Measurements from ENCODE around the gene PPP1R12A.
A peak's percentile ranks its signal among the peaks of the same experiment; 100 is the strongest.

PPP1R12A gene

DNA sequence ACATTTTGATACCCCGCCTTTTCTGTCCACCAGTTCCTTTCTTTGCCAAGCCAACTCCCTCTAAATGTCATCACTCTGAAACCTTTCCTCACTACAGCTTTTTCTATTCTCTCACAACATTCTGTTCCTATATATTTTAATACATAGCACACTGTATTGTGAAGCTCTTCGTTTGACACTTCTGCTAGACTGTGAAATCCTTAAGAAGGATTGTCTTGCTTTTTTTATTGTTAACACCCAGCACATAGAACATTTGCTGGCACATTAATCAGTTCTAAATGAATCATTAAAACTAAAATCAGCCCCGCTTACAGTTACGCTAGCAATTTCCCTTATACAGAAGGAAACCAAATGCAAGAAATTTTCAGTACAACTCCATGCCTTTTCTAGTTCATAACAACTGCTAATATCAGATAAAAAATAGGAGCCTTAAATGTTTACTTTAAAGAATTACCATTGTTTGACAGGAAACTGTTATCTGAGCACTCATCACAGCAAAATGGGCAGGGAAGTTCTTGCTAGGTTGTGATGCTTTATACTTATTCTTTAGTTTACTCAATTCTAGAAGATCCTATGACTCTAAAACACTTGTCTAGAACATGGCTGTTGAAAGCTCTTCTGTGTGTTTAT is 93.5 kb downstream of the PPP1R12A start:
- DNase-seq (ENCODE audit: low read depth), result no peak

DNA sequence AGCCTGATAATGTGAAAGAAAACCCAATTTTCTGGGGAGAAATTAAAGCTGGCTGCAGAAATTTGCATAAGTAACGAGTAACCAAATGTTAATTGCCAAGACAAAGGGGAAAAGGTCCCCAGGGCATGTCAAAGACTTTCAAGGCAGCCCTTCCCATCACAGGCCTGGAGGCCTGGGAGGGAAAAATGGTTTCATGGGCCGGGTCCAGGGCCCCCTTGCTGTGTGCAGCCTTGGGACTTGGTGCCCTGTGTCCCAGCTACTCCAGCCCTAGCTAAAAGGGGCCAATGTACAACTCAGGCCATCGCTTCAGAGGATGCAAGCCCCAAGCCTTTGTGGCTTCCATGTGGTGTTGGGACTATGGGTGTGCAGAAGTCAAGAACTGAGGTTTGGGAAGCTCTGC is 96.5 kb downstream of the PPP1R12A start:
- no peak for DNase-seq (ENCODE audit: low read depth)

DNA sequence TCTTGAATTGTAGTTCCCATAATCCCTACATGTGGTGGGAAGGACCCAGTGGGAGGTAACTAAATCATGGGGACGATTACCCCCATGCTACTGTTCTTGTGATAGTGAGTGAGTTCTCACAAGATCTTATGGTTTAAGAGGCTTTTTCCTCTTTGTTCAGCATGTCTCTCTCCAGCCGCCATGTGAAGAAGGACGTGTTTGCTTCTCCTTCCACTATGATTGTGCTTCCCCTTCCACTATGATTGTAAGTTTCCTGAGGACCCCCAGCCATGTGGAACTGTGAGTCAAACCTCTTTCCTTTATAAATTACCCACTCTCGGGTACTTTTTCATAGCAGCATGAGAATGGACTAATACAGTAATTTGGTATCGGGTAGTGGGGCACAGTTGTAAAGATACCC is 97.3 kb downstream of the PPP1R12A start:
- DNase-seq (ENCODE audit: low read depth), result no peak

DNA sequence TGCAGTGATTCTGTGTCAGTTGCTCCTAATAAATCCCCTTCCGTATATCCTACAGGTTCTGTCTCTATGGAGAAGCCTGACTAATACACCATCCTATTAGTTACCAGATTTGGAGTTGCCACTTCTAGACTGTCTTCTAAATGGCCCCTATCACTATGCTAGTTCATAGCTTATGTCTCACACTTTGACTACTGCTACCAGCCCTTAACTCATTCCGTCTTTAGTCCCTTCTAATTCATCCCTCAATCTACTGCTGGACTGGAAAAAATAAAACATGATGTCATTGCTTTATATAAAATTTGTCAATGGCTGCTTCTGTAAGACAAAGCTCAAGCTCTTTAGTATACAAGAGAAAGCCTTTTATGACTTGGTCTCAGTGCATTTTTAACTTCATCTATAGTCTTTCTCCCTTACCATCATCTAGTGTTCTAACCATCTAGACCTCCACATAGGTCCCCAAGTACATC is 99.5 kb downstream of the PPP1R12A start:
- no peak for DNase-seq (ENCODE audit: low read depth)

DNA sequence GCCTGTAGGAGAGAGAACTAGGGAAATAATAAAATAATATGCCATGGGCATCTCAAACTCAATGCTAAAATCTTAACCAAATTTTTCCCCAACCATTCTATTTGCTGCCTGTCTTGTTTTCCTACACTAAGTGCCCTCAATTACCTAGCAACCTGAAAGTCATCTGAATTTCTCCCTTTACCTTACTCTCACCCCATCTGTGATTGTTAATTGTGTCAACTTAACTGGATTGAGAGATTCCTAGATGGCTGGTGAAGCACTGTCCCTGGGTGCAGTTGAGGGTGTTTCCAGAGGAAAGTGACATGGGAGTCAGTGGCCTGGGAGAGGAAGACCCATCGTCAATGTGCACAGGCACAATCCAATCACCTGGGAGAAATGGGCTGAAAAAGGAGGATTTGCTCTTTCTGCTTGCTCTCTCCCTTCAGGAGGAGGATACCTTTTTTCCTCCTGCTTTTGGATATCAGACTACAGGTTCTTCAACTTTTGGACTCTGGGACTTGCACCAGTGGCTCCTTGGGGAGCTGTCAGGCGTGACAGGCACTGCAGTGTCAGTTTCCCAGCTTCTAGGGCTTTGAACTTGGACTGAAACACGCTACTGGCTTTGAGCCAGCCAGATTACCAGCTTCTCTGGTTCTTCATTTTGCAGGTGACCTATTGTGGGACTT is 100.1 kb downstream of the PPP1R12A start:
- DNase-seq (ENCODE audit: low read depth), result no peak

DNA sequence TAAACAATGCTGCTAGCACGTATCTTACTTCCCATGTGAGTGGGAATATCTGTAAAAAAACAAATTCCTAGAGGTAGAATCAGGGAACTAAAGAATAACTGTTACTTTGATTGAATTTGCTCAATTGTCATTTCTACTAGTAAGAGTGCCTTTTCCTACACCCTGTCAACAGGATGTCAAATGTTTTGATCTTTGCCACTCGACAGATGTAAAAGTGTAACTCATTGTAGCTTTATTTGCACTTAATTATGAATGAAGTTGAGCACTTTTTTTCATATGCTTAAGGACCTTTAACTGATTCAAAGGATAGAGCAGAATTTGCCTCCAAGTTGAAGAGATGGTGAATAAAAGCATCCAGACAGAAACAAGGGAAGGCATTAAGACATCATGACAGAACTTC is 104.5 kb downstream of the PPP1R12A start:
- DNase-seq (ENCODE audit: low read depth), result no peak

DNA sequence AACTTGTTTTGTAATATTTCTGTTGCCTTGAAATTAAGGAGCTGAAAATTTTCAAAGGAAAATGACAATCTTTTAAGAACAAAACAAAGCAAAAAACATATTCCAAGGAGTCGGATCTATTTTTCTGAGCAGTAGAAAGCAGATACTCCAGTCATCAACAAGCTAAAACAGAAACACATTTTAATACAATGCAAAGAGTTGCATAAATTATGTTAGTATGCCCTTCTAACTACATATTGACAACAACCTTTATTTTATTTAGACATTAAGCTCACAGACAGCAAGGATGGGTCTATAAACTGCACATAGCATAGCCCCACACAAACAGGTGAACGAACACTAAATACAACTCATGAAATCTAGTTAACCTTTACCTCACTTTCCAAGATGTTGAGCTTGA is 106.0 kb downstream of the PPP1R12A start:
- no peak for DNase-seq (ENCODE audit: low read depth)

DNA sequence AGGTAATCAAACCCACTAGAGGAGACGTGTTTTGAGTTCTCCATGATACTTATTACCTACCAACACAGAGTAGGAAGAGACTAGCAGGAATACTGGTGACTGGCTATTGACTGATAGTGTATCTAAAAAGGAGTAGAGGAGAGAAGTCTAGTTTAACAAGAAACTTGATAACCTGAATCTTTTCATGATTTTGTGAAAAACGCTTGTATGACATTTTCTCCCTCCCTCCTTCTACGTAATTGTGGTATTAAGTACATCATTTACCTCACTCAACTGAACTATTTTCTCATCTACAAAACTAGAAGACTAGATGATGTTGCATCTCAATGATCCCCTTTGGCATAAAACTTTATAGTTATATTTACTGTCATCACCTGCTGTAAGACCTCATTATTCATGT is 107.4 kb downstream of the PPP1R12A start:
- DNase-seq (ENCODE audit: low read depth), result no peak

DNA sequence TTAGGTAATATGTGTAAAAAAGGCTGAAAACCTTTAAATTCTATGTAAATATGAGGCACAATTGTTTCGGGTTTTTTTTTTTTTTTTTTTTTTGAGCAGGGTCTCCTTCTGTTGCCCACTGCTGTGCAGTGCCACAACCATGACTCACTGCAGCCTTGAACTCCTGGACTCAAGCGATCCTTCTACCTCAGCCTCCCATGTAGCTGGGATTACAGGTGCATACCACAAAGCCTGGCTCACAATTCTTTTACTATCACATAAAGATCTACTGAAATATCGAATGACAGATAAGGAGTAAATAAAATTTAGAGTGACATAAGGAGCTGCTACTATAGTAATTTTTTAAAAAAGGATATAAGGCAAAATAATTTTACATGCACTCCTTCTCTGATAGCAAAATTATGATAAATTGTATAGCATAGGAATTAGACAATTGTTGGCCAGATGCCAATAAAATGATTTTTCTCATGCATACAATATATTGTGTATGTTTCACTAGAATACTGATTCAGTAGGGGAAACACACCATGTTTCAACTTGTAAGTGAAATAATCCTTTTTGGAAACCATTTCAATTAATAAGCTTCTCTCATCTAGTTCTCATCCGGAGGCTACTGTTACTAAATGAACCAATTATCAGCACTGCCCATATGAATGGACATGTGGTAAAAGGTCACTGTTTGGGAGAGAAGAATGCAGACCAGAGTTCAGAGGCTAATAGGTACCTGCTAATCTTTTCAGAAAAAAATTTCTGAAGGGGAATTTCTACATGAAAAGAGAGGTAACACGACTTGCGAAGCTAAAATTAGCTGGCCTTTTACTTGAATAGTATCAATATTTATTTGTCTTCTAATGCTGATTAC is 108.4 kb downstream of the PPP1R12A start:
- DNase-seq (ENCODE audit: low read depth), result no peak

DNA sequence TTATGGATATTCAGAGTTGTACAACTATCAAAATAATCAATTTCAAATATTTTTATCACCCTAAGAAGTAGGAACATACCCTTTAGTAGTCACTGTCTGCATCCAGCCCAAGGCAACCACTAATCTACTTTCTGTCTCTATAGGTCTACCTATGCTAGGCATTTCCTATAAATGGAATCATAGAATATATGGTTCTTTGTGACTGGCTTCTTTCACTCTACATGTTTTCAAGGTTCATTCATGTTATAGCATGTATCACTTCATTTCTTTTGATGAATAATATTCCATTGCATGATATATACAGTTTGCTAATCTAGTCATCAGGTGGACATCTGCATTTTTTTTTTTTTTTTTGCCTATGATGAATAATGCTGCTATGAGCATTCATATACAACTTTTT is 112.4 kb downstream of the PPP1R12A start:
- DNase-seq (ENCODE audit: low read depth), result no peak

DNA sequence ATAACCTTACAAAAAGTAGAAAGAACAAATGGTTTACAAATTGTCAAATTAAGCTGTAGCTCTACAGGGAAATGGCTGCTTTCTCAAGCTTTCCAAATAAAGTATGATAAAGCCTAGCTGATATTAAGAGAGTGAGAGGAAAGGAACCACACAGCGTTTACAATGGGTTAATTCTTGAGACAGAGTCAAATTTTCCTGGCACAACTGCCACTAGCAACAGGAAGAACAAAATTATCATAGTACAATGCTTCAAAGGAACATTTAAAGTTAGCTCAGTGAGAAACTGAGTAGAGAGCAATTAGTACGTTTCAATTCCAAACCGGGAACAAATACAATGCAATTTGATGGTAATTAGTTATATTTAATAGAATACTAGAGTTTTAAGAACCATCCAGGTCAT is 116.0 kb downstream of the PPP1R12A start:
- no peak for DNase-seq (ENCODE audit: low read depth)

DNA sequence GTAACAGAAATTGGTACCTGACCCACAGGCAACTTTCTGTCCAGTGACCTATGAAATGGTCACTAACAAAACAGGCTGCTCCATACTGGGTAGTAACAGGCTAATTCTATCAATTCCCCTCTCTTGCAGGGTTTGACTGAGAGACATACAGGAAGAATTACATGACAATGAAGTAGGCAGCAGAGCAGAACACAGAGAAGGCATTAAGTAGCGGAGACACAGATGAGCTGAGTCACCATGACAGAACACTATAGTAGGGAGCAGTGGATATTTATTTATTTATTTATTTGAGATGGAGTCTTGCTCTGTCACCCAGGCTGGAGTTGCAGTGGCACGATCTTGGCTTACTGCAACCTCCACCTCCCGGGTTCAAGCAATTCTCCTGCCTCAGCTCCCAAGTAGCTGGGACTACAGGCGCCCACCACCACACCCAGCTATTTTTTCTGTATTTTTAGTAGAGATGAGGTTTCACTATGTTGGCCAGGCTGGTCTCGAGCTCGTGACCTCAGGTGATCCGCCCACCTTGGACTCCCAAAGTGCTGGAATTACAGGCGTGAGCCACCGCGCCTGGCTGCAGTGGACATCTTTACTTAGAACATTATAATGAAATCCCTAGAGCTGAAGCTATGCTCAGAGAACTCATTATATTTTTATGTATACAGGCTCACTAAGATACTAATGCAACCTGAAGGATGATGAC is 150.4 kb downstream of the PPP1R12A start:
- DNase-seq (ENCODE audit: low read depth), result peak; percentile 70

DNA sequence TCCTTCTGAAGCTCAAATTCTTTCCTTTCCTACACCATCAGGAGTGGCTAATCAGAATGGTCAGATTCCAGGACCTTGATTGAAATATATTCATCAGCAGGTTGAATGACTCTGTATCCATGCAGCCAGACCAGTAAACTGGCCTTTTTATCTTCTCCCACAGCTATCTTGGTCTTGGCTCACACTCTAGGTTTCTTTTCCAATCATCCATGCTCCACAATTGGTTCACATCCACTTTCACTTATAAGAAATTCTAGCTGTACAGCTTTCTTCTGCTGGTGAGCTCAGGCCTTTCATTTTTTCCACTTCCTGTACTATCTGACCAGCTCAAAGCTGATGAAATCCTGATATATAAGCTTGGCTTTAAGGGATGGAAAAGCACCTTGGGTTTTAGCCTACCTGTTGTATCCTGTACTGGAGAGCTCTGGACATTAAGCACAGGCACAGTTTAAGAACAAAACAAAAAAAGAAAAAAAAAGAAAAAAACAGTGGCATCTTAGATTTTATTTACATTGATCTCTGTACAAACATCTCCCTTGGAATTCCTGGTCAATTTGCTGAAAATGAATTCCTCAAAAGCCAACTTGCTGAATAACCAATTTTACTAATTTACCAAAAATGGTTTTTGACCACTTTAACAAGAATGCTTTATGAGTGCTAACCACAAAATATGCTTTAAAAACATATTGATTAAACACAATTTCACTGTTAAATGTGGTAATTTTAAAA is 152.6 kb downstream of the PPP1R12A start:
- DNase-seq (ENCODE audit: low read depth), result no peak

DNA sequence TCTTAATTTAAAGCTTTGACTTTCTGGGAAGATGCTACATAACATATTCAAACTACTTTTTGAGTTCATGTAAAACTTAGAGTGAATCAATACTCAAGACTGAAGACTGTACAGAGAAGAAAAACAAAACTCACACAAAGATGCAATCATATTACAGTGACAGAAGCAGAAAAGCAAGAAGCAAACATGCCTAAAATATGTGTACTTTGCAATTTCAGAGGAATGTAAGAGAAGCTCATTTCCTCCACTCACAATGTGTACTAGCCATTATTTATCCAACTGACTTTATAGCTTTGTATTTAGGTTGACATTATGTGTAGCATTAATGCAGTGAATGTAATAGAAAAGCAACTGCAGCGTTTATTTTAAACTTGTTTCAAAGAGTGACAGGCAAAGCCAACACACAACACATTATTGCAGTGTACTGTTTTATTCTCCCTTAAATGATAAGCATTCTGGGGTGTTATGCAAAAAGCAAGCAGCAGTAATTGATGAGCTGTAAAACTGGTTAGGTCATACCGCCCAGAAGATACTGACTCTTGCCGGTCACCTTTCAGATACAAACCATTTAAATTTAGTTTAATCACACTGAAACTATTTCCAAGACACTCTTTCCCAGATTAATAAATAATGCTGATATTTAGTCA is 156.0 kb downstream of the PPP1R12A start:
- no peak for DNase-seq (ENCODE audit: low read depth)

DNA sequence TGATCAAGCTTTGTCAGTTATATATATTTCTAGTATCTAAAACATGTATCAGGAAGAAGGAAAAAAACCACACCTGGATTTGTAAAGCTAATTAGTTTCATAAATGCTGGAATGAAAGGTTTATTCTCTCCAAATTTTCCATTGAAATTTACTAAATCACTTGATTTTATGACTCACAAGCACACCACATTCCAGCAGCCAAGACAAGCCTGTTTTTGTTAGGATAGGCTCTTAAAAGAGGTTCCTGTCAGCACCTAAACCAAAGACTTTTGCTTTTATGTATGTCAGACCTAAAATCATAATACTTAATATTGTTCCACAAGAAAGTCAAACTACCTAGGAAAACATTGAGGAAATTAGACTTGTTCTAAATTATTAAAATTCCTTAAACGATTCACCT is 158.8 kb downstream of the PPP1R12A start:
- peak; percentile 48 for DNase-seq (ENCODE audit: low read depth)

DNA sequence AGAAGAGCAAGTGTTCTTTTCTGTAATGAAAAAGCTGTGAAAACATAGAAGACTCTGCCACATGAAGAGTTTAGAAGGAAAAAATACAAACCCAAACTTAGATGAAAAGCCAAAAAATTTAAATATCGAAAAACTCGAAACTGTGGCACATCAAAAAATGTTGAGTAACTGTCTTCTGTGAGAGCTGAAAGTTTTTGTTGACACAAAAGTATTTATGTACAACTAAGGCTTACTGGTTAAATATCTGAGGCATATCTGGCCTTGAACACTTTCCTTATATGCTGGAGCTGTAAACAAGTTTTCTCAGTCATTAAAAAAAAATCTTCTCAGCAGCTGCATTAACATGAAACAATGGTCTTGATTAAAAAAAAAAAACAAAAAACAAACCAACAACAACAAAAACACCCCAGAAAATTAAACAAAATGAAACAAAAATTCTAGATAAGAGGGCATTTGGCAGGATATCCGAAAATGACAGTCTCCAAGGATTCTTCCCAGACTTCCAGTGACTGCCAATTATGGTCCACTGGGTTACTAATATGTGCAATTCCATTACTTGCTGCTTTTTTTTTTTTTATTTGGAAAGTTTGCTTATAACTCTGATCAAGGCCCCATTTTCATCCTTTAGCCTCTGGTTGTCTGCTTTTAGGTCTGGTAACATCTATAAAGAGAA is 159.4 kb downstream of the PPP1R12A start:
- DNase-seq (ENCODE audit: low read depth), result no peak

DNA sequence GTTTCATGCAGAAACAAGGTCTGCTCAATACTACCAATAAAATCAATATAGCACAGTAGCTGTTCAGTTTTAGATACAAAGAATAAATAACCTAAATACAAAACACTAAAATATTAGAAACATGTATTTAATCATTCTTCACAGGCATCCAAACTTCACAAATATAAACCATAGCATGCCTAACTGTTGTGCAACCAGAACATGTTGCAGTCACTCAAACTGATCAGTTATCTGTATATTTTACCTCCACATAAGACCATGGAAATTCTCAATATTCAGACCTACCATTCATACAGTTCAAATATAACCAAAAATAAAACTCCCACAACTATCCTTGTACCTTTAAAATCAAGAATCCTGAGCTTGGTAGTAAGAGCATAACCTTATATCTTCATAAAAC is 161.0 kb downstream of the PPP1R12A start:
- DNase-seq (ENCODE audit: low read depth), result no peak

DNA sequence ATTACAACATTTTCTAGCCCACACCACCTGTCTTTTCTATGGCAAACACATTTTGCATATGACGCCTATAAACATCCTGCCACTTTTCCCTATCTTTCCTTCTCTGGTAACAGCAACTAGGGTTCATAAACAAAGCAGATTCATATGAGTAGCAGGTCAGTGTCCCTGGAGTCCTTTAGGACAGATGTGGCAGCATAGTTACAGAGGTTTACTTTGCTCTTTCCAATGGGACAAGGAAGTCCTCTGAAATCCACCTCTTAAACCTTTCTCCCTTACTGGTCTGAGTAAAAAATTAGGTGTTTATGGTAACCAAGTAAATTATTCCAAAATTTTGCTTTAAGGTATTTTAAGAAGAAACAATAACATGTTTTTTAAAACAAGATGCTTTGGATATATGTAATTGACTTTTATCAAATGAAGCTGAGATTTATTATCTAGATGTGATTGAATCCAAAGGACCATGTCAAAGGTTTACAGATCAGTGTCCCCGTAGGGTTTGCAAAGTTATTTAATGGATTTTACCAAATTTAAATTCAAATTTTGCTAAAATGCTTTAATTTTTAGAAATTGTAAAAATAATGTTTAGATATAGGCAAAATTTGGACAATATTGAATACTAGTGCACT is 164.9 kb downstream of the PPP1R12A start:
- no peak for DNase-seq (ENCODE audit: low read depth)

DNA sequence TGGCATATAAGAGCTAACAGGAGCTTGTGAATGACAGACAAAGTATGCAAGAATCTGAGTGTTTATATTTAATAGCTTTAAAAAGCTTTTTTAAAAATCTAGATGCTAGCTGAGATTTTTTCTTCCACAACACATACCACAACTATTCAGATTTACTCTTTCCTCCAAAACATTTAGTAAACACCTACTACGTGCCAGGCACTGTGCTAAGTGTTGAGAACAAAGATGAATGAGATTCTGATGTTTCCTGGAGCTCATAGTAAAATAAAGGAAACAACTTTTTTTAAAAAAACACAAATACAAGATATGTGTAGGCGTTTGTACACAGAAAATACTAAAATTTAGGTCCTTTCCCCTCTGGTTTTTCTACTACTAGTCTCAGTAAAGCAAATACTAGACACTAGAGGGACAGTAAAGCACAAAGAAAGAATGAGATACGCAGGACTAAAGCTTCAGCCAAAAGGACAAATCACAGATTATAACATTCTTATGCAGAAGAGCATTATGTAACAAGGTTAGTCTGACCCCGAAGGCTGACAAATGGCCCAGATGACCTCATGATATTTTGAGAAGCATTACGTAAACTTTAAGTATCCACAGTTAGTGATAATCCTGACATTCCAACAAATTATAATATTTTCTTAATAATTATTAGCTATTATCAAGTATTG is 165.6 kb downstream of the PPP1R12A start:
- DNase-seq (ENCODE audit: low read depth), result no peak
